GM12875 (cell line): ENCODE results near the gene CDH13.

Experiments used
- H3K4me3 ChIP-seq: one replicate; pipeline ENCODE4 v1.5.1; 2011; ENCODE audit warnings: low read depth, low read length, control low read depth
- CTCF ChIP-seq: IDR thresholded peaks from 2 replicates; pipeline ENCODE4 v1.5.1; 2011; ENCODE audit warnings: low read depth, mild to moderate bottlenecking, control low read depth, inconsistent platforms, low read length, moderate library complexity, borderline replicate concordance; ENCODE audit not compliant: insufficient read depth

Gene CDH13

GRCh38 chr16:82626791-82627261 is at the start of gene CDH13:
Gene CDH13, plus strand, starts transcription at chr16:82626969.
- no peak within 1 kb of the TSS for H3K4me3 ChIP-seq
- TF ChIP-seq CTCF: no peak

- 0 out of 2 replicates have a peak, but pooled peaks have one; percentile 11 for TF ChIP-seq CTCF
- H3K4me3 ChIP-seq: no peak overlapping the region
Observed at GRCh38 chr16:82580298-82580890, 46.4 kb upstream of the CDH13 start.

- TF ChIP-seq CTCF: no peak
- no peak overlapping the region for H3K4me3 ChIP-seq
Observed at GRCh38 chr16:82582975-82583374, 43.8 kb upstream of the CDH13 start.

GRCh38 chr16:82583422-82583821 is 43.3 kb upstream of the CDH13 start:
- no peak for TF ChIP-seq CTCF
- no peak overlapping the region for H3K4me3 ChIP-seq

GRCh38 chr16:82584553-82585152 is 42.1 kb upstream of the CDH13 start:
- TF ChIP-seq CTCF: no peak
- no peak overlapping the region for H3K4me3 ChIP-seq

GRCh38 chr16:82585675-82586074 is 41.1 kb upstream of the CDH13 start:
- no peak for TF ChIP-seq CTCF
- no peak overlapping the region for H3K4me3 ChIP-seq

- TF ChIP-seq CTCF: no peak
- no peak overlapping the region for H3K4me3 ChIP-seq
Observed at GRCh38 chr16:82586130-82586529, 40.6 kb upstream of the CDH13 start.
